Activated T-helper 2 cell treated with anti-CD3 and anti-CD28 coated beads, Interferon-gamma antibody, Interleukin-2, Interleukin-4, amounts not matched to agents 10 μg/mL and 5 μg/mL and 100 μg/mL, durations not matched to agents 14 hours and 24 hours and 36 hours (primary cell): Measurements from ENCODE around the gene CCN5. TPM values are rescaled to one million over a fixed set of nuclear protein-coding genes. Genes with fewer than 3 reads are reported as not detected.

Experiments
- DNase-seq: peaks from one replicate; pipeline ENCODE4 v3.0.0; 2021; ENCODE audit warnings: low spot score
- H3K27ac Mint-ChIP-seq: one replicate; pipeline ENCODE4 v1.8.0; 2021; ENCODE audit warnings: mixed read lengths
- H3K27me3 Mint-ChIP-seq: one replicate; pipeline ENCODE4 v1.8.0; 2021; ENCODE audit warnings: low read depth, mixed read lengths
- H3K36me3 Mint-ChIP-seq: one replicate; pipeline ENCODE4 v1.8.0; 2021; ENCODE audit warnings: low read depth, mixed read lengths
- H3K4me1 Mint-ChIP-seq: one replicate; pipeline ENCODE4 v1.8.0; 2021; ENCODE audit warnings: low read depth, mixed read lengths
- H3K4me3 Mint-ChIP-seq: one replicate; pipeline ENCODE4 v1.8.0; 2021; ENCODE audit warnings: low read depth, mild to moderate bottlenecking, moderate library complexity, mixed read lengths
- H3K9me3 Mint-ChIP-seq: one replicate; pipeline ENCODE4 v1.8.0; 2021; ENCODE audit warnings: mixed read lengths
- intact Hi-C: fragments of 100-400 bp; cut with micrococcal nuclease; formaldehyde crosslinking; loops from one replicate; pipeline ENCODE4 v1.15.1; 2023
- total RNA-seq: library from RNA; stranded (reverse); gene quantifications from 2 replicates; pipeline ENCODE4 v1.2.3, GENCODE V29; 2022

Gene CCN5
- total RNA-seq, 1 donor from 2014 or later: not detected

DNA sequence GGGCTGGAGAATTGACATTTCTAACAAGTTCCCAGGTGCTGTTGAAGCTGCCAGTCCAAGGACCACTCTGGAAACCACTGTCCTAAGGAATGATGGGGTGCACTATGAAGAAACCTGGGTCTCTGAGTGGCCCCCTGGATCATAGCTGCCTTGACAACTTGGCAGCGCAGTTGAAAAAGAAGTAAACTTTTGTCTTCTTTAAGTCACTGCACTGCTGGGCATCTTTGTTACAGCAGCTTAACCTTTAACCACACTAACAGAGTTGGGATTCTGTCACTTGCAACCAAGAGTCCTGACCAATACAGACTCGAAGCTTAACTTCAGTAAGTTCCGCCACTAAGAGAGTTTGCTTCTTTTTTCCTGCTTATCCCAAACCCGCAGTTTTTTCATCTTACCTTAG is 21.9 kb downstream of the CCN5 start:
- no peak overlapping the region for H3K27ac Mint-ChIP-seq
- no peak overlapping the region for H3K4me3 Mint-ChIP-seq
- DNase-seq: no peak
- intact Hi-C loops: loop anchor here (10.0 kb wide), 2 partner anchors 352 to 522 kb away; partner anchors contain the start of gene OSER1
- peaks cover 9% of the 10 kb centered on the region for H3K9me3 Mint-ChIP-seq
- H3K27me3 Mint-ChIP-seq: peaks cover 7% of the 10 kb centered on the region
- peaks cover 23% of the 10 kb centered on the region for H3K4me1 Mint-ChIP-seq
- H3K36me3 Mint-ChIP-seq: peaks cover 5% of the 10 kb centered on the region

DNA sequence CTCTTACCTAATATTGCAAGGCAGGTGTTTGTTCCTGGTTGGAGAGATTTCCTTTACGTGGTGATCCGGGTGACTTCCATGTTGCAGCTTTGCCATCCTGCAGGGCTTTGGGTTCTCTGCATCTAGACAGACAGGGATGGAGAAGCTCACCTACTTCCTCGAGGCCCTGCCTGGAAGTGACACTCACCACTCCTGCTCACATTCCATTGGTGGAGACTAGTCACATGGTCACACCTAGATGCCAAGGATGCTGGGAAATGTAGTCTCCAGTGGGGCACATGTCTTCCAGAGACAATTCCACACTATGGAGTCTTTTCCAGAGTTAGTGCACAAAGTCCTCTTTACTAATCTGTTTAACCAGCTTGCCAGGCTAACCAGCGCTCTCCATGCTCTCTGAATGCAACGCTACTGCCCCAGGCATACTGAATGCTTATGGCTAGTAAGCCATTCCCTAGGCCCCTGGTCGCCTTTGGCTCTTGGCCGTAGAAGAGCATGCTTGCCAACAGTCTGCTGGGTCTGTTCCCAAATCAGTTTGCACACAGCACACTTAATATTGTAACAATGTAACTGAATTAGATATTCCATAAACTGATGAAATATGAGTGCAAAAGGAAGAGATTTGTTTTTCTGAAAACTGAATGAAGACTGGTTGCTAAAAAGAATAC is 23.8 kb downstream of the CCN5 start:
- Mint-ChIP-seq H3K4me1 (peaks cover 13% of the 10 kb centered on the region), H3K9me3 (peaks cover 9% of the 10 kb centered on the region), H3K36me3 (peaks cover 5% of the 10 kb centered on the region), H3K27me3 (peaks cover 16% of the 10 kb centered on the region), H3K4me3 (peak overlapping the region; percentile 60), H3K27ac (no peak overlapping the region)
- intact Hi-C loops: loop anchor here (10.0 kb wide), 2 partner anchors 354 to 524 kb away; partner anchors contain the start of gene OSER1
- DNase-seq: peak; percentile 49

DNA sequence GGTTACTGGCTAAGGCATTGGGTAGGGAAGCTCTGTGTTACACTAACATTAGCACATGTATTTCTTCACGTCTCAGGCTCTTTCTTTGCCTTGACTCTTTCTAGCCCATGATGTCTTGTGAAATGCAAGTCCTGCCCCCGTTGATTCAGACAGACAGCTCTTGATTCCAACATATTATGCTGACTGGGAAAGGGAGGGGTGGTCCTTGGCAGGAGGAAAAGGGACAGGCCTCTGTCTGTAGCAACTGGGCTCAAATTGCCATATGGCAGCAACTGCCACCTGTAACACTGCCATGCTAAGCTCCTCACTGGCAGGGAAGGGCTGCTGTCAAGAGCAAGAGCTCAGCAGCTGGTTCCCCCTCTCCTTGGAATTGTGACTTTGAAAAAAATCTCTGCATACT is 24.8 kb downstream of the CCN5 start:
- peaks cover 9% of the 10 kb centered on the region for H3K9me3 Mint-ChIP-seq
- H3K27me3 Mint-ChIP-seq: peaks cover 21% of the 10 kb centered on the region
- H3K36me3 Mint-ChIP-seq: peaks cover 5% of the 10 kb centered on the region
- DNase-seq: no peak
- H3K4me3 Mint-ChIP-seq: no peak overlapping the region
- intact Hi-C loops: loop anchor here (10.0 kb wide), 2 partner anchors 355 to 525 kb away; partner anchors contain the start of gene OSER1
- no peak overlapping the region for H3K27ac Mint-ChIP-seq
- H3K4me1 Mint-ChIP-seq: peaks cover 13% of the 10 kb centered on the region

DNA sequence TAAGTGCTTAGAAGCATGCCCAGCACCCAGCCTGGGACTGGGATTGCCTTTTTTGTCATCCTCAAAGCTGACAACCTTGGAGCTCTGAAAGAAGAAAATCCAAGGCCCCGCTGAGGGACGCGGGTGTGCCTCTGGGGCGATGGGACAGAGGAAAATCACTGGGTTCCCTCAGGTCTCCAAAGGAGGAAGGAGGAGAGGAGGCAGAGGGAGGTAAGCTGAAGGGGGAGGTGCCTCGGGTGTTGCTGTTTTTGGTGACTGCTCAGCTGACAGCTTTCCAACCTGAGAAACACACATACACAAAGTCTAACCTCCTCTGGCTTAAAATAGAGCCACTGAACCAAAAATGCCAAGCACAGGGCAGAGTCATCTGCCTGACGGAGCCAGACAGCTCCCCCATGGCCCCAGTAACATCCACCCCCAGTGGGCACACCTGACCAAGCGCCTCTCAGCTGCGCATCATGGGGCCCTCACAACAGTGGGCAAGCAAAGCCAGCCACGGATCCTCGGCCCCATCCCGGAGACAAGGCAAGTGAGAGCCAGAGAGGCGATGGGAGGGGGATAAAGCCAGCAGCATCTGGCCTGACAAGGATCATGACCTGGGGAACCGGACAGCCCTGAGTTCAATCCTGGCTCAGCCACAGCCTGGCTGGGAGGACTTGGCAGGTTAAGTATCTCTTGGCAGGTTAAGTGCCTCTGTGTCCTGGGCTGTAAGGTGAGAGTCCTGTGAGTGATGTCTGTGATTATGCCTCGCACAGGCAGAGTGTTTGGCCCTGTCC is 27.3 kb downstream of the CCN5 start:
- intact Hi-C loops: no loop called here
- peaks cover 34% of the 10 kb centered on the region for H3K27me3 Mint-ChIP-seq
- H3K36me3 Mint-ChIP-seq: peaks cover 2% of the 10 kb centered on the region
- H3K9me3 Mint-ChIP-seq: no peaks in the 10 kb centered on the region
- H3K27ac Mint-ChIP-seq: no peak overlapping the region
- peaks cover 9% of the 10 kb centered on the region for H3K4me1 Mint-ChIP-seq
- no peak overlapping the region for H3K4me3 Mint-ChIP-seq
- DNase-seq: no peak

DNA sequence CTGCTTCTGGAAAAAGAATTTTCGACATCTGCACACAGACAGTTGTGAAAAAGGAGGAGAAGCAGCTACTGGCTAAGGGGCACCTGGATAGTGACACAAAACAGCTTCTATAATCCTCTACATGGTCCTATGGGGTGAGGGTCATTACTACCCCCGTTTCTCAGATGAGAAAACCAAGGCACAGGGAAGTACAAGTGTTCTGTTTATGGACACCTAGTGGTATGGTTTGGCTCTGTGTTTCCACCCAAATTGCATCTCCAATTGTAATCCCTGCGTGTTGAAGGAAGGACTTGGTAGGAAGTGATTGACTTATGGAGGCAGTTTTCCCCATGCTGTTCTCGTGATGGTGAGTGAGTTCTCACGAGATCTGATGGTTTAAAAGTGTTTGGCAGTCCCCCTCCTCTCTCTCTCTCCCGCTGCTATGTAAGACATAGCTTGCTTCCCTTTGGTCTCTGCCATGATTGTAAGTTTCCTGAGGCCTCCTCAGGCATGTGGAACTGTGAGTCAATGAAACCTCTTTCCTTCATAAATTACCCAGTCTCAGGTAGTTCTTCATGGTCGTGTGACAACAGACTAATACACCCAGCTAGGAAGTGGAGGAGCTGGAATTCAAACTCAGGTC is 28.0 kb downstream of the CCN5 start:
- no peak for DNase-seq
- Mint-ChIP-seq H3K9me3 (no peaks in the 10 kb centered on the region), H3K27me3 (peaks cover 35% of the 10 kb centered on the region), H3K27ac (no peak overlapping the region), H3K36me3 (no peaks in the 10 kb centered on the region), H3K4me1 (peaks cover 9% of the 10 kb centered on the region), H3K4me3 (no peak overlapping the region)
- intact Hi-C loops: no loop called here

DNA sequence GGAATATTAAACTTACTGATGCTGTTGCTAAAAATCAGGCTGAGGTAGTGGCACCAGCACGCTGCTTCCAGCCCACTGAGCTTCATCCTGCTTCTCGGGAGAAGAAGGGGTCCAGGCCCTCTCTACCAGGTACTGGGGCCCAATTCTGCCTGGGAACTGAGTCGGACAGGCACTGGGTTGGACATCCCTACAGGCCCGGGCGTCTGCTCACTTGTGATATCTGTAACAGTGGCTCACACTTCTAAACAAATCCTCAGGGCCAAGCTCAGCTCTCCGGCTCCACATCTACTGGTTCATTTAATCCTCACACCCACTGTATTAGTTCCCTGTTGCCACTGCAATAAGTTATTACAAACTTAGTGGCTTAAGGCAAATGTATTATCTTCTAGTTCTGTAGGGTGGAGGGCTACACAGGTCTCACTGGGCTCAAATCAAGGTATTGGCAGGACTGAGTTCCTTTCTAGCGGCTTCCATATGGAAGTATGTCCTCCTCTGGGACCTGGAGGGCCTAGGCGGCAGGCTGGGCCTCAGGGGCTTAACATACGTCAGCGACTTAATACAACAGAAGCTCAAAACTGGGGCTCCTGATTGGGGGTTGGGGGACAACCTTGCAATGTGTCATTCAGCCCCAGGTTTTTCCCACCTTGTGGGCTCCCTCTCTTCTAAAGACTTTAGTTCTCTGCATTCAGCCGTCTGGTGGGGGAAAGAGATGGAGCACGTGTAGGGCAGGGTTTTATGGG is 28.9 kb downstream of the CCN5 start:
- H3K9me3 Mint-ChIP-seq: no peaks in the 10 kb centered on the region
- no peaks in the 10 kb centered on the region for H3K36me3 Mint-ChIP-seq
- no peak overlapping the region for H3K4me3 Mint-ChIP-seq
- intact Hi-C loops: no loop called here
- no peak overlapping the region for H3K27ac Mint-ChIP-seq
- H3K4me1 Mint-ChIP-seq: peaks cover 3% of the 10 kb centered on the region
- DNase-seq: no peak
- H3K27me3 Mint-ChIP-seq: peaks cover 35% of the 10 kb centered on the region

DNA sequence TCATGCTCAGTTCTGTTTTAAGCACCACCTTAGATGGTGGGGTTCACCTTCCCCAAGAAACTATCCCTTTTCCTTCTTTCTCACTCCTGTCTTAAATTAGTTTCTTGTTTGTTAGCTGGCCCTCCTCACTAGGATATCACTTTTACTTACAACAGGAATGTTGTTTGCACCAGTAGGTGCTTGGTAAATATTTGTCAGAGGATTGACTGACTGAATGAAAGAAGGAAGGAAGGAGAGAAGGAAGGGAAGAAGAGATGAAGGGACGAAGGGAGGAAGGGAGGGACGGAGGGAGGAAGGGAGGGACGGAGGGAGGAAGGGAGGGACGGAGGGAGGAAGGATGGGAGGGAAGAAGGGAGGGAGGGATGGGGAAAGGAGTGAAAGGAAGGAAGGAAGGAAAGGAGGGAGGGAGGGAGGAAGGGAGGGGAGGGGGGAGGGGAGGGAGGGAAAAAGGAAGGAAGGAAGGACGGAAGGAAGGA is 30.0 kb downstream of the CCN5 start:
- Mint-ChIP-seq H3K4me1 (peaks cover 3% of the 10 kb centered on the region), H3K4me3 (peak overlapping the region; percentile 62), H3K27ac (no peak overlapping the region), H3K9me3 (no peaks in the 10 kb centered on the region), H3K27me3 (peaks cover 38% of the 10 kb centered on the region), H3K36me3 (no peaks in the 10 kb centered on the region)
- intact Hi-C loops: no loop called here
- DNase-seq: no peak

DNA sequence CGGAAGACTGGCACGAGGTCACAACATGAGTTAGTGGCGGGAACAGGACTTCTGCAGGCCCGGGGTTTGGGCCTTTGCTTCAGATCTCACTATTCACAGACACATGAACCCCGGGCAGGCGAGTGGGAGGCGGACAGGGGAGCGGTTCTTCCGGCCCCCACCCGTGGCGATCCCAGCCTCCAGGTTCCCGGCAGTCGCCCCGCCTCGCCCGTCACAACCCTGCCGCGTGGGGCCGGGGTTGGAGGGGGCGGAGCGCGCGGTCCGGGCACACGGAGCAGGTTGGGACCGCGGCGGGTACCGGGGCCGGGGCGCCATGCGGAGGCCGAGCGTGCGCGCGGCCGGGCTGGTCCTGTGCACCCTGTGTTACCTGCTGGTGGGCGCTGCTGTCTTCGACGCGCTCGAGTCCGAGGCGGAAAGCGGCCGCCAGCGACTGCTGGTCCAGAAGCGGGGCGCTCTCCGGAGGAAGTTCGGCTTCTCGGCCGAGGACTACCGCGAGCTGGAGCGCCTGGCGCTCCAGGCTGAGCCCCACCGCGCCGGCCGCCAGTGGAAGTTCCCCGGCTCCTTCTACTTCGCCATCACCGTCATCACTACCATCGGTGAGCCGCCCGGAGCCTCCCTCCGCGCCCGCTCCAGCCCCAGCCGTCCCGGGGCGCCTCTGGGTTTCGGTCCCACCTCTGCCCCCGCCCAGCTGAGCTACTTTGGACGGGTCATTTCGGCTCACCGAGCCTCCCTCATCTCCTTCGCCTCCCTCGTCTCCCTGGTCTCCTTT is 30.6 kb downstream of the CCN5 start, which contains the start of gene KCNK15:
KCNK15 (plus strand) TSS at position 268 of the 769 bp plus-strand sequence; CDS start at position 314, 46 bp downstream.
- DNase-seq: no peak
- intact Hi-C loops: no loop called here
- Mint-ChIP-seq H3K27ac (no peak within 1 kb of the TSS), H3K9me3 (no peaks in the 10 kb centered on the region), H3K36me3 (no peaks in the 10 kb centered on the region), H3K27me3 (peaks cover 38% of the 10 kb centered on the region), H3K4me3 (peak within 1 kb of the TSS; percentile 62), H3K4me1 (peaks cover 3% of the 10 kb centered on the region)

DNA sequence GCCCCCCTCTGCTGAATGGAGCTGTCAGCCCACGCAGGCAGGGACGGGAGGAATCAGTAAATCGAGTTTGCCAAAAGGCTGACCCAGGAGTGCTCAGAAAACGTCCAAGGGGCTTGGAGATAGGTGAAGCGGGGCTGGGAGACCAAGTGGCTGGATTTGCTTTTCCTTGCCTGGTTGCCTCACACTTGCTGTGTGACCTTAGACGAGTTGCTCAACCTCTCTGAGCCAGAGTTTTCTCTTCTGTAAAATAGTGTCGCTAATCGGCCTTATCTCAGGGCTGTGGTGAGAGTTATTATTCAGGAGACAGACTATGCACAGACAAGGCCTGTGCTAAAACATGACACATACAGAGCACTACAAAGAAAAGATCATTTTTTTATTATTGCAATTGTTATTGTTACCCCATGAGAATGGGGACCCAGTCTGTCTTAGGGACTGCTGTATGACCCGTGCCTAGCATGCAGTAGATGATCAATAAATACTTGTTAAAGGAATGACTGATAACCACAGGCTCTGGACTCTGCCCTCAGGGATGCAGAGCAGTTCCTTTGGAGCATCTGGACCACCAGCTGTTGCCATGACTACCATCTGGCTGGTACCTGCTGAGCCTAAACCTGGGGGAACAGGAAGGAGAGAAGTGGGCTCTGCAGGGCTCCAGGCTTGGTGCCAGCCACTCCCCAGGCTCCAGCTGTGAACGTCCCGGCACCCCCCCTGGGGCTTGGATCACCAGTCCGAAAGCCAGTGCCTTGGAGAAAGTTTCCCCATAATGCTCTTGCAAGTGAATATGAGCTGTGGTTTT is 31.4 kb downstream of the CCN5 start:
- intact Hi-C loops: loop anchor here (1.0 kb wide), 1 partner anchor 121 kb away; no protein-coding TSS in a partner anchor
- H3K27ac Mint-ChIP-seq: no peak overlapping the region
- peaks cover 3% of the 10 kb centered on the region for H3K4me1 Mint-ChIP-seq
- H3K9me3 Mint-ChIP-seq: no peaks in the 10 kb centered on the region
- H3K27me3 Mint-ChIP-seq: peaks cover 36% of the 10 kb centered on the region
- no peaks in the 10 kb centered on the region for H3K36me3 Mint-ChIP-seq
- no peak for DNase-seq
- peak overlapping the region; percentile 55 for H3K4me3 Mint-ChIP-seq

DNA sequence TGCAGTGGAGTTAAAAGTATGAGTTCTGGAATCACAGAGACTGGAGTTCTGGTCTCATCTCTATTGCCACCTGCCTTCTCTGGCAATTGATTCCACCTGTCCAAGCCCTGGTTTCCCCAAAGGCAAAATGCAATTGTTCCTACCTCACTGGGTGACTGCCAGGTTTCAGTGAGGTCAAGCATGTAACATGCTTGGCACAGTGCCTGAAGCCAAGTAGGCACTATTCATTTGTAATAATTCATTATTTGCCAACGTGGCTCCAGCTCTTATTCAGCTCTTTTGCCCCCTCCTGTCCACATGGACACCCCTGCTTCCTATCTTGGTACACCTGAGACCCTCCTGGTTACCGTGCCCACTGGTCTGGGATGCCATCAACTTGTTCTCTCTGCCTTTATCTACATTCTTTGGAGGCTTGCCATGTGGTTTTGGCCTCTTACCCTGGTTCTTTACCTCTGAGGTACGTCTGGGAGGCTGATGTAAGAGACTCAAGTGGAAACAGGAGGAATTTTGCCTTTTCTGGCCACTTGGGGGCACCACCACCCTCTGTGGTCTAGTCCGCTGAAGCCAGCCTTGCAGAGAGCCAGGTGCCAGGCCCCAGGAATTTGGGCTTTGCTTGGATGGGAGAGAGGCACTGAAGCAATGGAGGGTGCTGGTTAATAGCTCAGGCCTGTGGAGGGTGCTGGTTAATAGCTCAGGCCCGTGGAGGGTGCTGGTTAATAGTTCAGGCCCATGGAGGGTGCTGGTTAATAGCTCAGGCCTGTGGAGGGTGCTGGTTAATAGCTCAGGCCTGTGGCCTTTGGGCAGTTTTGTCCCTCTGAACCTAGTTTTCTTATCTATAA is 32.2 kb downstream of the CCN5 start:
- intact Hi-C loops: loop anchor here (1.0 kb wide), 1 partner anchor 120 kb away; no protein-coding TSS in a partner anchor
- Mint-ChIP-seq H3K4me3 (peak overlapping the region; percentile 47), H3K27ac (no peak overlapping the region), H3K27me3 (peaks cover 30% of the 10 kb centered on the region), H3K9me3 (no peaks in the 10 kb centered on the region), H3K36me3 (no peaks in the 10 kb centered on the region), H3K4me1 (peaks cover 3% of the 10 kb centered on the region)
- DNase-seq: peak; percentile 32
